ENCODE measurements around the gene APCDD1L. TPM values are rescaled to one million over a fixed set of nuclear protein-coding genes. Genes with fewer than 3 reads are reported as not detected.

Gene APCDD1L
- polyA plus RNA-seq, 1 of the 3 experiments (the other 2 are of a cell fraction) = 0.99 TPM

DNA sequence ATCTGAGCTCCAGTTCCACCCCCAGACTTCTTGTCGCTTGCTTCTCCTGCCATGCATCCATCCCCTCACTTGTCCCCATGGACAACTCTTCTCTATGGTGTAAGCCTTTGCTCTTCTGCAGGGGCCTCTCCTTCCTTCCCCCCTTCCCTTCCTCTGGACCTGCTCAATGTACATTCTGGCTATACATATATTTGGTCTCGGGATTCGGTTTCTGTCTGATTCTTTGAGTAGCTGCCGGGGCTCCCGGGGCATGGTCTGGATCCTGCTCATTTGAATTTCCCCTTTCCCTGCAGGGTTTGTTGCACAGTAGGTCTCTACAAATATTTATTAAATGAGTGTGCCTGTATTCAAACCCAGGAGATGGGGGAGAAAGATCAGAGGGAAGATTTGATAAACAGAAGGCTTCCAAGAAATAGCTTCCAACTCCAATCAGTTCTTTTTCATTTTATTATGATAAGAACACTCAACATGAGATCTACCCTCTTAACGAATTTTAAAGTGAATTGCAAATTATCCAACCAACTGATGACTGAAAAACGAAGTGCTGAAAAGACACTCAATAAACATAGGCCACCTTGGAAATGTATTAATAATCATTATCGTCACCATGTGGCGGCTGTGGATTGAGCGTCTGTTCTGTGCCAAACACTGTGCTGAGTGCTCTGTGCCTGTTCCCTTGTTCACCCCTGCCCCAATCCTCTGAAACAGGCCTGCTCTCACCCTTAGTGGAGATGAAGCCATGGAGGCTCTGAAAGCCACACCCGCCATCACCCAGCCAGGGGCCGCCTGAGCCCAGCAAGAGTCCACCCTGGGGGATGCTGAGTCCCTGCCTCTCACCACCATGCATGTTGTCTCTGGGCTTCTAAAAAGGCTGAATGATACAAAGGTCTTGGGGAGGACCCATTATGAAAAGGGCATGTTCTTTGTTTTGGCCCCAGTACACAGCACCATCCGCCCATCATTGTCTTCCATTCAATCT, 34.3 kb upstream of the APCDD1L start:
- no peak for TF ChIP-seq ELF1 (IDR thresholded peaks at IDR 0.05)
- TF ChIP-seq, protein P1, sequence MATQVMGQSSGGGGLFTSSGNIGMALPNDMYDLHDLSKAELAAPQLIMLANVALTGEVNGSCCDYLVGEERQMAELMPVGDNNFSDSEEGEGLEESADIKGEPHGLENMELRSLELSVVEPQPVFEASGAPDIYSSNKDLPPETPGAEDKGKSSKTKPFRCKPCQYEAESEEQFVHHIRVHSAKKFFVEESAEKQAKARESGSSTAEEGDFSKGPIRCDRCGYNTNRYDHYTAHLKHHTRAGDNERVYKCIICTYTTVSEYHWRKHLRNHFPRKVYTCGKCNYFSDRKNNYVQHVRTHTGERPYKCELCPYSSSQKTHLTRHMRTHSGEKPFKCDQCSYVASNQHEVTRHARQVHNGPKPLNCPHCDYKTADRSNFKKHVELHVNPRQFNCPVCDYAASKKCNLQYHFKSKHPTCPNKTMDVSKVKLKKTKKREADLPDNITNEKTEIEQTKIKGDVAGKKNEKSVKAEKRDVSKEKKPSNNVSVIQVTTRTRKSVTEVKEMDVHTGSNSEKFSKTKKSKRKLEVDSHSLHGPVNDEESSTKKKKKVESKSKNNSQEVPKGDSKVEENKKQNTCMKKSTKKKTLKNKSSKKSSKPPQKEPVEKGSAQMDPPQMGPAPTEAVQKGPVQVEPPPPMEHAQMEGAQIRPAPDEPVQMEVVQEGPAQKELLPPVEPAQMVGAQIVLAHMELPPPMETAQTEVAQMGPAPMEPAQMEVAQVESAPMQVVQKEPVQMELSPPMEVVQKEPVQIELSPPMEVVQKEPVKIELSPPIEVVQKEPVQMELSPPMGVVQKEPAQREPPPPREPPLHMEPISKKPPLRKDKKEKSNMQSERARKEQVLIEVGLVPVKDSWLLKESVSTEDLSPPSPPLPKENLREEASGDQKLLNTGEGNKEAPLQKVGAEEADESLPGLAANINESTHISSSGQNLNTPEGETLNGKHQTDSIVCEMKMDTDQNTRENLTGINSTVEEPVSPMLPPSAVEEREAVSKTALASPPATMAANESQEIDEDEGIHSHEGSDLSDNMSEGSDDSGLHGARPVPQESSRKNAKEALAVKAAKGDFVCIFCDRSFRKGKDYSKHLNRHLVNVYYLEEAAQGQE (IDR thresholded peaks at IDR 0.05; ENCODE audit: low read depth, low read length) = no peak
- TF ChIP-seq EP300 (IDR thresholded peaks at IDR 0.05; ENCODE audit: borderline replicate concordance in 1 of 2, low read depth in 1 of 2, low read length in 1 of 2) = no peak
- no peak for TF ChIP-seq TEAD4 (IDR thresholded peaks at IDR 0.05; ENCODE audit: borderline replicate concordance, insufficient read depth)
- no peak for TF ChIP-seq FOXJ3 (CRISPR knock-in tag; IDR thresholded peaks at IDR 0.05)
- TF ChIP-seq MEF2A (IDR thresholded peaks at IDR 0.05; ENCODE audit: borderline replicate concordance, low read depth) = no peak
- TF ChIP-seq, protein P2, sequence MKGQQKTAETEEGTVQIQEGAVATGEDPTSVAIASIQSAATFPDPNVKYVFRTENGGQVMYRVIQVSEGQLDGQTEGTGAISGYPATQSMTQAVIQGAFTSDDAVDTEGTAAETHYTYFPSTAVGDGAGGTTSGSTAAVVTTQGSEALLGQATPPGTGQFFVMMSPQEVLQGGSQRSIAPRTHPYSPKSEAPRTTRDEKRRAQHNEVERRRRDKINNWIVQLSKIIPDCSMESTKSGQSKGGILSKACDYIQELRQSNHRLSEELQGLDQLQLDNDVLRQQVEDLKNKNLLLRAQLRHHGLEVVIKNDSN (IDR thresholded peaks at IDR 0.05; ENCODE audit: borderline replicate concordance, low read depth) = no peak
- TF ChIP-seq, protein P3, sequence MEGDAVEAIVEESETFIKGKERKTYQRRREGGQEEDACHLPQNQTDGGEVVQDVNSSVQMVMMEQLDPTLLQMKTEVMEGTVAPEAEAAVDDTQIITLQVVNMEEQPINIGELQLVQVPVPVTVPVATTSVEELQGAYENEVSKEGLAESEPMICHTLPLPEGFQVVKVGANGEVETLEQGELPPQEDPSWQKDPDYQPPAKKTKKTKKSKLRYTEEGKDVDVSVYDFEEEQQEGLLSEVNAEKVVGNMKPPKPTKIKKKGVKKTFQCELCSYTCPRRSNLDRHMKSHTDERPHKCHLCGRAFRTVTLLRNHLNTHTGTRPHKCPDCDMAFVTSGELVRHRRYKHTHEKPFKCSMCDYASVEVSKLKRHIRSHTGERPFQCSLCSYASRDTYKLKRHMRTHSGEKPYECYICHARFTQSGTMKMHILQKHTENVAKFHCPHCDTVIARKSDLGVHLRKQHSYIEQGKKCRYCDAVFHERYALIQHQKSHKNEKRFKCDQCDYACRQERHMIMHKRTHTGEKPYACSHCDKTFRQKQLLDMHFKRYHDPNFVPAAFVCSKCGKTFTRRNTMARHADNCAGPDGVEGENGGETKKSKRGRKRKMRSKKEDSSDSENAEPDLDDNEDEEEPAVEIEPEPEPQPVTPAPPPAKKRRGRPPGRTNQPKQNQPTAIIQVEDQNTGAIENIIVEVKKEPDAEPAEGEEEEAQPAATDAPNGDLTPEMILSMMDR (IDR thresholded peaks at IDR 0.05) = no peak
- H3K9ac ChIP-seq = peak overlapping the region; percentile 46; the same call in 1 of the 2 replicates

More for the DNA sequence above, 34.3 kb upstream of the APCDD1L start:
- Histone ChIP-seq H4K20me1 (ENCODE audit: insufficient read depth) (no peaks in the 10 kb centered on the region), H3K27ac (ENCODE audit: low read depth in 2 of 2, low read length in 1 of 2) (peak overlapping the region in 1 of 2 experiments; percentile 92; a peak in 3 of 4 replicates), H3K4me2 (peak overlapping the region; percentile 21; the same call in 1 of the 2 replicates), H3K9me2 (no peaks in the 10 kb centered on the region), H3K27me3 (ENCODE audit: insufficient read depth) (no peaks in the 10 kb centered on the region), H3K4me3 (ENCODE audit: low read depth in 2 of 2, low read length in 1 of 2) (no peak overlapping the region), H2AFZ (ENCODE audit: low read depth) (no peak overlapping the region), H3K4me1 (ENCODE audit: control insufficient read depth in 1 of 2, insufficient read depth in 2 of 2, low read depth in 1 of 2, low read length in 1 of 2) (peaks cover 25 to 38% of the 10 kb centered on the region in 2 experiments), H3K9me3 (no peaks in the 10 kb centered on the region), H3F3A (replicated peaks; ENCODE audit: insufficient read depth) (peaks cover 37% of the 10 kb centered on the region), H3K36me3 (replicated peaks in 1 of 2; ENCODE audit: control insufficient read depth in 1 of 2, insufficient read depth in 2 of 2, low read length in 1 of 2) (no peaks in the 10 kb centered on the region), H3K79me2 (ENCODE audit: insufficient read depth) (no peaks in the 10 kb centered on the region)
- ChIA-PET POLR2A (no interaction called here), CTCF (interaction anchor here (0.8 to 1.2 kb wide), 3 partner anchors 9 to 102 kb away, joined by 3 to 4 read pairs (median 3); partner anchors contain the start of gene STX16)
- 89% methylated on average over 13 of the region's 13 CpGs for WGBS (ENCODE audit: low lambda C conversion rate)
- no peak for DNase-seq
